H1 (cell line): Measurements from ENCODE around the gene DPP8.

Experiments used
- CBX8 ChIP-seq: fragments of 300-800, 300-1000 bp; sonication (generic); IDR thresholded peaks from 2 replicates; pipeline ENCODE4 v1.7.1; 2016; ENCODE audit warnings: low read depth, low read length, borderline replicate concordance
- CEBPB ChIP-seq: IDR thresholded peaks from 2 replicates; pipeline ENCODE4 v1.6.1; 2012; ENCODE audit warnings: low read depth, low read length
- CTCF ChIP-seq, 3 experiments: IDR thresholded peaks; 1 replicate in 2 of 3; 2 replicates in 1 of 3; pipeline versions ENCODE4 v1.5.1 to v1.6.1; 2011; ENCODE audit warnings: low read length in 3 of 3, mild to moderate bottlenecking in 3 of 3, inconsistent platforms in 2 of 3, low read depth in 1 of 3, moderate library complexity in 1 of 3; ENCODE audit not compliant: insufficient read depth in 1 of 3; ENCODE audit errors: control extremely low read depth in 1 of 3
- EP300 ChIP-seq, 2 experiments: IDR thresholded peaks; 1 replicate in 1 of 2; 2 replicates in 1 of 2; pipeline ENCODE4 v1.6.1; 2011 to 2012; ENCODE audit warnings: low read depth in 2 of 2, low read length in 2 of 2, mild to moderate bottlenecking in 2 of 2, borderline replicate concordance in 1 of 2, inconsistent platforms in 1 of 2, moderate library complexity in 1 of 2
- GABPA ChIP-seq: IDR thresholded peaks from 2 replicates; pipeline ENCODE4 v1.6.1; 2011; ENCODE audit warnings: mild to moderate bottlenecking, low read length, moderate library complexity, borderline replicate concordance; ENCODE audit not compliant: insufficient read depth
- POLR2A ChIP-seq, 2 experiments: IDR thresholded peaks; 1 replicate in 1 of 2; 2 replicates in 1 of 2; pipeline ENCODE4 v1.6.1; 2011; ENCODE audit warnings: low read depth in 2 of 2, low read length in 2 of 2, mild to moderate bottlenecking in 2 of 2; ENCODE audit errors: control extremely low read depth in 1 of 2
- SIN3A ChIP-seq, 2 experiments: IDR thresholded peaks in 1 of 2; conservative IDR thresholded peaks in 1 of 2; 2 replicates each; pipeline ENCODE4 v1.6.1; 2011 to 2012; ENCODE audit warnings: low read length in 2 of 2, improper control_type of control experiment in 1 of 2, low read depth in 1 of 2, mild to moderate bottlenecking in 1 of 2
- SP2 ChIP-seq: IDR thresholded peaks from 2 replicates; pipeline ENCODE4 v1.6.1; 2012; ENCODE audit warnings: mild to moderate bottlenecking, low read length, inconsistent platforms
- SUZ12 ChIP-seq: fragments of 200-600 bp; sonication (generic); IDR thresholded peaks from 2 replicates; pipeline ENCODE4 v1.6.1; 2012; ENCODE audit warnings: mild to moderate bottlenecking, inconsistent platforms, low read length, moderate library complexity, mixed read lengths
- YY1 ChIP-seq: IDR thresholded peaks from 2 replicates; pipeline ENCODE4 v1.6.1; 2011; ENCODE audit warnings: low read depth, mild to moderate bottlenecking, low read length

- TF ChIP-seq CTCF (IDR thresholded peaks at IDR 0.05; ENCODE audit: control extremely low read depth in 1 of 3, insufficient read depth in 1 of 3, low read depth in 1 of 3, low read length in 3 of 3) (no peak), SIN3A (conservative IDR thresholded peaks at IDR 0.05 in 1 of 2, IDR thresholded peaks at IDR 0.05 in 1 of 2; ENCODE audit: low read depth in 1 of 2, low read length in 2 of 2) (no peak), CEBPB (no peak), POLR2A (IDR thresholded peaks at IDR 0.05; ENCODE audit: control extremely low read depth in 1 of 2, low read depth in 2 of 2, low read length in 2 of 2) (no peak), SP2 (no peak), GABPA (no peak), CBX8 (no peak), EP300 (IDR thresholded peaks at IDR 0.05; ENCODE audit: borderline replicate concordance in 1 of 2, low read depth in 2 of 2, low read length in 2 of 2) (no peak), SUZ12 (no peak), YY1 (no peak)
Measured at GRCh38 chr15:65541231-65541820, 23.8 kb upstream of the DPP8 start.
